HUES6 (cell line): Measurements from ENCODE around the gene ZC3HAV1.
"Not testable (repeated sequence)": the region's sequence is repeated elsewhere in the genome, so short reads cannot be mapped to it uniquely, and the experiment has no call there.

Experiments used
- H3K27ac ChIP-seq: 2 replicates; pipeline ENCODE4 v1.7.0; 2013; ENCODE audit warnings: low read depth, mild to moderate bottlenecking, low read length, inconsistent platforms
- H3K27me3 ChIP-seq: 2 replicates; pipeline ENCODE4 v1.6.1; 2013; ENCODE audit warnings: low read length; ENCODE audit not compliant: control insufficient read depth, insufficient read depth
- H3K36me3 ChIP-seq: 2 replicates; pipeline ENCODE4 v1.6.1; 2013; ENCODE audit warnings: low read length; ENCODE audit not compliant: control insufficient read depth, insufficient read depth
- H3K4me1 ChIP-seq: 2 replicates; pipeline ENCODE4 v1.6.1; 2013; ENCODE audit warnings: low read length; ENCODE audit not compliant: control insufficient read depth, insufficient read depth
- H3K4me3 ChIP-seq: 2 replicates; pipeline ENCODE4 v1.5.1; 2013; ENCODE audit warnings: low read depth, low read length
- H3K9ac ChIP-seq: one replicate; pipeline ENCODE4 v1.6.1; 2013; ENCODE audit warnings: mild to moderate bottlenecking, low read length
- H3K9me3 ChIP-seq: 2 replicates; pipeline ENCODE4 v1.6.1; 2013; ENCODE audit warnings: low read depth, low read length; ENCODE audit not compliant: control insufficient read depth, insufficient read depth

Gene ZC3HAV1

DNA sequence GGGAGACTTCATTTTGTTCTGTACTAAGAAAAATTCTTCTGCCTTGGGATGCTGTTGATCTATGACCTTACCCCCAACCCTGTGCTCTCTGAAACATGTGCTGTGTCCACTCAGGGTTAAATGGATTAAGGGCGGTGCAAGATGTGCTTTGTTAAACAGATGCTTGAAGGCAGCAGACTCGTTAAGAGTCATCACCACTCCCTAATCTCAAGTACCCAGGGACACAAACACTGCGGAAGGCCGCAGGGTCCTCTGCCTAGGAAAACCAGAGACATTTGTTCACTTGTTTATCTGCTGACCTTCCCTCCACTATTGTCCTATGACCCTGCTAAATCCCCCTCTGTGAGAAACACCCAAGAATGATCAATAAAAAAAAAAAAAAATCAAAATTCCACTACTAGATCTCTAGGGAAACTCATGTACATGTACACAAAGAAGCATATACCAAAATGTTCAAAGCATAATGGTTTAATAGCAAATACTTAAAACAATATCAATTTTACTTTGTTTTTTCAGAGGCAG, 7.8 kb downstream of the ZC3HAV1 start:
- not testable (repeated sequence) for H3K9ac ChIP-seq, H3K27ac ChIP-seq, H3K27me3 ChIP-seq, H3K4me3 ChIP-seq, H3K4me1 ChIP-seq
- peaks cover 17% of the 10 kb centered on the region; the same call in 1 of the 2 replicates for H3K9me3 ChIP-seq
- H3K36me3 ChIP-seq, result peaks cover 22% of the 10 kb centered on the region; the same call in 1 of the 2 replicates

DNA sequence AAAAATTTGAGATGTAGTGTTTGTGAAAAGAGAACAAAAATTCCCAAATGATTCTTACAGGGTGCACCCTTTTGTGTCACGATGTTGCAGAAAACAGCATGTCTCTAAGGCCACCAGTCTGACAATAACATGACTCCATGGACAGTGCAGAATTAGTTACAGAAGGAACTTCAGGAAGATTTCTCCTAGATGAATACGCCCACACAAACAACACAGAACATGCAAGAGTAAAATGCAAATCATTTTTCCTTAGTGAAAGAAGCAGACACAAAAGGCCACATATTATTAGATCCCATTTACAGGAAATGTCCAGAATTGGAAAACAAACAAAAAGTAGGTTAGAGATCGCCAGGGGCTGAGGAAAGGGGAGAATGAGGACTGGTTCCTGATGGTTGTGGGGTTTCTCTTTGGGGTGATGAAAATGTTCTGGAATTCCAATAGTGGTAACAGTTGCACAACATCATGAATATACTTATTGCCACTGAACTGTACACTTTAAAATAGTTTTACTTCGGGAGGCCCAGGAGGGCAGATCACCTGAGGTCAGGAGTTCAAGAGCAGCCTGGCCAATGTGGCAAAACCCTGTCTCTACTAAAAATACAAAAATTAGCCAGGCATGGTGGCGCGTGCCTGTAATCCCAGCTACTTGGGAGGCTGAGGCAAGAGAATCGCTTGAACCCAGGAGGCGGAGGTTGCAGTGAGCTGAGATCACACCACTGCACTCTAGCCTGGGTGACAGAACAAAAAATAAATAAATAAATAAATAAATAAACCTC, 10.2 kb downstream of the ZC3HAV1 start:
- no peak overlapping the region for H3K27ac ChIP-seq
- H3K27me3 ChIP-seq, result no peaks in the 10 kb centered on the region
- H3K9ac ChIP-seq, result no peak overlapping the region
- peaks cover 18% of the 10 kb centered on the region; the same call in 1 of the 2 replicates for H3K36me3 ChIP-seq
- H3K4me1 ChIP-seq, result peaks cover 13% of the 10 kb centered on the region
- H3K9me3 ChIP-seq, result peaks cover 17% of the 10 kb centered on the region; the same call in 1 of the 2 replicates
- H3K4me3 ChIP-seq, result no peak overlapping the region

DNA sequence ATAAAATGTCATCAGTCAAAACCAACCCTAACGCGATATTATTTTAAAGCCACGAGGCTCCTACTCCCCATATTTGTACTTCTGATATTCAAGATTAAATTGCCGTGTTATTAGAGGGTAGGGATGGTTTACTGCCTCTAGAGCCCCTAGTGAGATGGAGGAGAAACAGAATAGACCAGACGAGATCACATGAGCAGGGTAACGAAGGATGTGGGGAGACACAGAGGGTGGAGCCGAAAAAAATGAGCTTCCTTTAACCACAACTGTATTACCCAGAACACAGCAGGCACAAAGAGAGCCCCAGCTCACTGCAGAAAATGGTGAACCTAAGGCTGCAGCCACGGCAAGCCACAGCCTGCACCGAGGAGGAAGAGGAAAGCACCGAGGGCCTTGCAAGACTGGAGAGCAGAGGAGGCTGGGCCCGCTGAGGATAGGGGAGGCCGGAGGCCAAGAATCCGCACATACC, 14.3 kb downstream of the ZC3HAV1 start:
- H3K4me3 ChIP-seq, result no peak overlapping the region
- peak overlapping the region; percentile 58; the same call in 1 of the 2 replicates for H3K27ac ChIP-seq
- no peaks in the 10 kb centered on the region for H3K9me3 ChIP-seq
- peaks cover 42% of the 10 kb centered on the region for H3K4me1 ChIP-seq
- peaks cover 15% of the 10 kb centered on the region; the same call in 1 of the 2 replicates for H3K36me3 ChIP-seq
- no peaks in the 10 kb centered on the region for H3K27me3 ChIP-seq
- peak overlapping the region; percentile 0 for H3K9ac ChIP-seq

DNA sequence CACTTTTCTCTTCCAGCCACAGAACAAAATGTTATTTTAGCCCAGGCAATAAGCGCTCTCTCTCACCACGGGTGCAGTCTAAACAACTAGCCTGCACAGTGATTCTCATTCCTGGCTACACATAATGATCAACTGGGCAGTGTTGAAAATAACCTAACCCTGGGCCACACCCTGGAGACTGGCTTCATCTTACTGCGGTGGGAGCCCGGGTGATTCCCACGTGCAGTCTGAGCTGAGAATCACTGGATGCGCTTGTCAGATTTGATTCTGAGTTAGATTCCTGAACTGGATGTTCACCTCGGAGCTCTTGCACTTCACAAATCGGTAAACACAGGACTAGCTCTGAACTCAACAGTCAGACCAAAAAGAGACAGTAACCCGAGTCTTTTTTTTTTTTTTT, 14.9 kb downstream of the ZC3HAV1 start:
- Histone ChIP-seq H3K4me3 (no peak overlapping the region), H3K9ac (no peak overlapping the region), H3K4me1 (peaks cover 42% of the 10 kb centered on the region)

DNA sequence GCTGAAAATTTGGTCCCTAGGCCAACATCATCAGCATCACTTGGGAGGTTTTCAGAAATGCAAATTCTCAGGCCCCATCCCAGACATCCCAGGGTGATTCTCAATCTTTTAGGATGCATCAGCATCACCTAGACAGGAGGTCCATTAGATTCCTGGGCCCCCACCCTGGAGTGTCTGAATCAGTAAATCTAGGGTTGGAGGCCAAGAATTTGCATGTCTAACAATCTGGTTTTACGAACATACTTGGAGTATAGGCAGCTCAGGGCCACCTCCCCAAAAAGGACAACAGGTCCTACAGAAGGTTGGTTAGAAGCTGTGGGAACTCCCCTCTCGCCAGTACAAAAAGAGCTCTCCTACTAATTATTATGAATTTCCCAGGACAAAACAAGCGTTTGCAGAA, 15.5 kb downstream of the ZC3HAV1 start:
- Histone ChIP-seq H3K4me3 (no peak overlapping the region), H3K36me3 (peaks cover 18% of the 10 kb centered on the region), H3K9ac (peak overlapping the region; percentile 61), H3K27ac (peak overlapping the region; percentile 58; the same call in 1 of the 2 replicates), H3K27me3 (no peaks in the 10 kb centered on the region), H3K4me1 (peaks cover 42% of the 10 kb centered on the region), H3K9me3 (no peaks in the 10 kb centered on the region)

More for the DNA sequence above, 14.9 kb downstream of the ZC3HAV1 start:
- peaks cover 16% of the 10 kb centered on the region; the same call in 1 of the 2 replicates for H3K36me3 ChIP-seq
- H3K9me3 ChIP-seq, result no peaks in the 10 kb centered on the region
- H3K27ac ChIP-seq, result peak overlapping the region; percentile 58; the same call in 1 of the 2 replicates
- H3K27me3 ChIP-seq, result no peaks in the 10 kb centered on the region

DNA sequence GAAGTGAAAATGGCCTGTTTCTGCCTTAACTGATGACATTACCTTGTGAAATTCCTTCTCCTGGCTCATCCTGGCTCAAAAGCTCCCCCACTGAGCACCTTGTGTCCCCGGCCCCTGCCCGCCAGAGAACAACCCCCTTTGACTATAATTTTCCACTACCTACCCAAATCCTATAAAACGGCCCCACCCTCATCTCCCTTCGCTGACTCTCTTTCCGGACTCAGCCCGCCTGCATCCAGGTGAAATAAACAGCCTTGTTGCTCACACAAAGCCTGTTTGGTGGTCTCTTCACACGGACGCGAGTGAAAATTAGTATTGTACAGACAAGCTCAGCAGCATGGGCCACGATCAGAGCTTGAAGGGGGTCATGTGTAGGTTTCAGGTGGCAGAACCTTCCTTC, 16.0 kb downstream of the ZC3HAV1 start:
- H3K9ac ChIP-seq, result peak overlapping the region; percentile 61
- not testable (repeated sequence) for H3K9me3 ChIP-seq, H3K4me3 ChIP-seq, H3K27me3 ChIP-seq
- H3K4me1 ChIP-seq, result peaks cover 42% of the 10 kb centered on the region
- peak overlapping the region; percentile 58; the same call in 1 of the 2 replicates for H3K27ac ChIP-seq
- H3K36me3 ChIP-seq, result peaks cover 15% of the 10 kb centered on the region

DNA sequence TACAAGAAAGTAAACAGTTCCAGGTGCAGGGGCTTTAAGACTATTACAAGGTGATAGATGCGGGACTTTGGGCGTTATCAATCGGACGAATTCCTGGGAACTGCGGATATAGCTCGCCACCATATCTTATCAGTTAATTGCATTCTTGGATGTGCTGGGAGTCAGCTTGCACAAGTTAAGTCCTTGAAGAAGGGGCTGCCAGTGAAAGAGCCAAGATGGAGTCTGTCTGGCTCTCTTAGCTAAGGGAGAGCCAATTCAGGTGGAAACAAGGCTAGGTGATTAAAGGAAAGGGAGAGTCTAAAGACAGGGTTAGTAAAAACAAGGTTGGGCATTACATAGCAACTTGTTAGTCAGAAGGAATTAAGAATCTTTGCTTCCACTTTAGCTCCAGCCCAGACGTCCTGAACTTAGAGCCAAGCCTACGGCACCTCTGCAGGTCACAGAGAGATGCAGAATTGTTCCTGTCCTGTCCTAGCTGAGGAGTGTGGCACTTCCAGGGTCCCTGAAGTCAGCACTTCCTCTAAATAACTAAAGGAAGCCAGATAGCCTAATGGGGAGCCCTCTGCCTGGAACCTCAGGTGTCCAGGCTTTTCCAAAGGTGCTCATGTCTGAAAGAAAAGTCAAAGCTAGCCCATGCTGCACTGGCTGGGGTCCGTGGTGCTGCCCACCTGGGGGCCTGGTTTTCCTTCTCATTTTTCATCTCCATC, 17.3 kb downstream of the ZC3HAV1 start:
- H3K27ac ChIP-seq, result peak overlapping the region; percentile 84; the same call in 1 of the 2 replicates
- H3K4me3 ChIP-seq, result no peak overlapping the region
- peaks cover 42% of the 10 kb centered on the region for H3K4me1 ChIP-seq
- no peaks in the 10 kb centered on the region for H3K9me3 ChIP-seq
- H3K36me3 ChIP-seq, result peaks cover 22% of the 10 kb centered on the region
- H3K27me3 ChIP-seq, result no peaks in the 10 kb centered on the region
- H3K9ac ChIP-seq, result peak overlapping the region; percentile 40

DNA sequence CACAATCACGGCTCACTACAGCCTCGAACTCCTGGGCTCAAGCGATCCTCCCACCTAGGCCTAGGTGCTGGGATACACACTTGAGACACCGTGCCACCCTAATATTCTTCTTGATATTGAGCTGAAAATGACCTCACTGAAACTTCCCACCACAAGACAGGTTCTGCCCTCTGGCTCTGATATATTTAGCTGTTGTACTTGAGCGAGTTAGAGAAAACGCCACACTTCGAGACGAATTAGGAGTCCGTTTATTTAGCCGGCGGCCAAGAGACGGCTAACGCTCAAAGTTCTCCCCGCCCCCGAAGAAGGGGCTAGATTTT, 17.9 kb downstream of the ZC3HAV1 start:
- Histone ChIP-seq H3K27ac (peak overlapping the region; percentile 61; the same call in 1 of the 2 replicates), H3K36me3 (peaks cover 28% of the 10 kb centered on the region), H3K4me3 (no peak overlapping the region), H3K9me3 (no peaks in the 10 kb centered on the region; the same call in 1 of the 2 replicates), H3K4me1 (peaks cover 42% of the 10 kb centered on the region), H3K27me3 (no peaks in the 10 kb centered on the region), H3K9ac (peak overlapping the region; percentile 60)

DNA sequence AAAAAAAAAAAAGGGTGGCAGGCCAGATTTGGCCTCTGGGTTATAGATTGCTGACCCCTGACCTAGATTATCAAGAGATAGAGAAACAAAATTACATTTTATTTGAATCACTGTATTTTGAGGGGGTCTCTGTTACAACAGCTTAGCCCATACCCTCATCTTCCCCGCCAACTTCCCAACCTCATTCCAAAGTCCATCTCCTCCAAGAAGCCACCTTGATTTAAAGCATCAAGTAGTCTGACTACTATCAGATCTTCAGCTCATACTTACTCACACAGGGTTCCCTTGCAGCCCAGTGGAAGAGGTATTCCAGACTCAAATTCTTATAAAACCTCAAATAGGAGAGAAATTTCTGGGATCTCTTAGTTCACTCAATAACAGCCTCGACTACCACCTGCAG, 20.4 kb downstream of the ZC3HAV1 start:
- peaks cover 53% of the 10 kb centered on the region for H3K36me3 ChIP-seq
- no peak overlapping the region for H3K4me3 ChIP-seq
- peaks cover 27% of the 10 kb centered on the region for H3K4me1 ChIP-seq
- H3K9me3 ChIP-seq, result no peaks in the 10 kb centered on the region; the same call in 1 of the 2 replicates
- no peak overlapping the region for H3K9ac ChIP-seq
- H3K27me3 ChIP-seq, result no peaks in the 10 kb centered on the region
- no peak overlapping the region for H3K27ac ChIP-seq

DNA sequence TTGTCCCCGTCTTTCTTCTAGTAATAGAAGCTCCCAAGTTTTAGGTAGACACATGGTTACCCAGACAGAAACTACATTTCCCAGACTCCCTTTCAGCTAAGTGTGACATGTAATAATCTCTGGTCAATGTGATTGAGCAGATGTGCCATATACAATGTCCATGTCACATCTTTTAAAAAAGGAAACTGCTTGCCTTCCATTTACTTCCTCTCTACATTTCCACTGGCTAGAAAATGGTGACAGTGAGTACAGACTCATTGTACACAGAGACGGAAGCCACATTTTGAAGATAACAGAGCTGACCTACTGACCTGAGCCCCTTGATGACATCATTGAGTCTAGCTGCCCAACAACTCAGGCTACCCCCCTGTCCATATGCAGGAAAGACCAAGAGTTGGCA, 21.3 kb downstream of the ZC3HAV1 start:
- Histone ChIP-seq H3K9me3 (no peaks in the 10 kb centered on the region; the same call in 1 of the 2 replicates), H3K4me1 (peaks cover 20% of the 10 kb centered on the region), H3K9ac (no peak overlapping the region), H3K4me3 (no peak overlapping the region), H3K27me3 (no peaks in the 10 kb centered on the region), H3K27ac (no peak overlapping the region), H3K36me3 (peaks cover 62% of the 10 kb centered on the region)

DNA sequence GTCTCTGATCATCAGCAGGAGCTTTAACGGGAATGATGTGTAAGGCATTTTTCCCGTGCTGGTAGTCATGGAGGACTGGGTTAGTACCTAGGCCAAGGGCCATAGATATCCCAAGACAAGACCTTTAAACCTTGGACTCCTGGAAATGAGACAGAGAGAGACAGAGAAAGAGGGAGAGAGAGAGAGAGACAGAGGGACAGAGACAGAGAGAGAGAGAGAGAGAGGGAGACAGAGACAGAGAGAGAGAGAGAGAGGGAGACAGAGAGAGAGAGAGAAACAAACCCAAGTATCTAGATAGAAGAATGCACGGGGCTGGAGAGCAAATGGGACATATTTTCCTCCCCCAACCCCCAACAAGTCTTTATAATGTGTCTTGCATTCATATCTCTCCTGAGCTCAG, 22.3 kb downstream of the ZC3HAV1 start:
- no peak overlapping the region for H3K4me3 ChIP-seq
- no peaks in the 10 kb centered on the region for H3K27me3 ChIP-seq
- peaks cover 9% of the 10 kb centered on the region for H3K4me1 ChIP-seq
- H3K36me3 ChIP-seq, result peaks cover 72% of the 10 kb centered on the region
- no peak overlapping the region for H3K27ac ChIP-seq
- no peak overlapping the region for H3K9ac ChIP-seq
- no peaks in the 10 kb centered on the region; the same call in 1 of the 2 replicates for H3K9me3 ChIP-seq
